ENCODE measurements around the gene FAM240B. TPM values are rescaled to one million over a fixed set of nuclear protein-coding genes. Genes with fewer than 3 reads are reported as not detected.

FAM240B gene
- total RNA-seq, 1 experiment from 2014 or later = not detected

DNA sequence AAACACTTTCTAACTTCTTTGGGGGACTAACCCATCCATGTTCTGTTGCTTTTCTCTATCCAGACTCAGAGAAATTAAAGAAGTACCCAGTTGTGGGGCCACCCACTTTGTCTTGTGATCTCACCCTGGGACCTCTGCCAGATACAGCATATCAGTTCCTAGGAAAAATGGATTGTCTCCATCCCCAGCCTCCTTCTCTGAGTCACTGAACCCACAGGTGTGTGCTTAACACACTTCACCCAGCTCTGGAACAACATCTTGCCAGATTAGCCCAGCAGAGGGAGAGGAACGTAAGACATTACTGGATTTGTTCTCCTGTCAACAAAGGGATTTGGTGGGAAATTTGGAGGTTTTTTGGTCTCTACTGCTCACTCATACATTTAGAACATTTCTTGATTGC is 19.2 kb downstream of the FAM240B start:
- DNase-seq (ENCODE audit: low read depth) = no peak

DNA sequence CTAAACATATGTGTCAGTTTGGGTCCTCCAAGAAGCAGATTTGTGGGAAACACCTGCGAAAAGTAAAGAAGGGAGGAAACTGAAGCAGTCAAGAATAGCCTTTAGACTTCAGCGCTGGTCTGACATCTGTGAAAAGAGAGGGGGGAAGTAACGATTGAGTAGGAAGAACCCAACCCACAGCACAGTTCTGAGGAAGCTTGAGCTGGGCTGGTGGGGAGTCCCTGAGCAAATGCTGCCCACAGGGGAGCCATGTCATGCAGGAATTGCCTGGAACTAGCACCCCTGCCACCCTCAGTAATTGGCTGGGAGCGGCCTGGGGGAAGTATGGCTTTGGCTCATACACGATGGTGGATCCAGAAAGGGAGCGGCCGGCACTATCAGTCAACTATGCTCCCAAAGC is 20.6 kb downstream of the FAM240B start:
- DNase-seq (ENCODE audit: low read depth) = no peak

DNA sequence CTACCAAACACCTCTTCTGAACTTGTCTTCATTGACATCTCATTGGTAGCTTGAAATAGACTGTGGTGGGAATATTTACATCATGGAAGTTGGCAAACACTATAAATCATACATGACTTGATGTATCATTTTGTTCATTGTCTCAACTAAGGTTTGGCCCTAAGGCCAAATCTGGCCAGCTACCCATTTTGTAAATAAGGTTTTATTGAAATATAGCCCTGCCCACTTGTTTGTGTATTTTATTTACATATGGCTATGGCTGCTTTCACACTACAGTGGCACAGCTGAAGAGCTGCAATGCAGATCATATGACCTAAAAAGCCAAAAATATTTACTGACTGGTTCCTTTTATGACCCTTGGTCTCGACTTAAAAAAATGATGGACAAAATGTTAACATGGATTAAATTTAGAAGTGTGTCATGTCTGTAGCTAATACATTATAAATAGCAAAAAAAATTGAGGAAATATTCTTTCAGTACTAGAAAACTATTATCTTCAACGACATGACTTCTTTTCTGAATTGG is 22.1 kb downstream of the FAM240B start:
- DNase-seq (ENCODE audit: low read depth) = no peak

- no peak for DNase-seq (ENCODE audit: low read depth)
Measured at GRCh38 chr9:38696999-38697398, 22.9 kb downstream of the FAM240B start.

DNA sequence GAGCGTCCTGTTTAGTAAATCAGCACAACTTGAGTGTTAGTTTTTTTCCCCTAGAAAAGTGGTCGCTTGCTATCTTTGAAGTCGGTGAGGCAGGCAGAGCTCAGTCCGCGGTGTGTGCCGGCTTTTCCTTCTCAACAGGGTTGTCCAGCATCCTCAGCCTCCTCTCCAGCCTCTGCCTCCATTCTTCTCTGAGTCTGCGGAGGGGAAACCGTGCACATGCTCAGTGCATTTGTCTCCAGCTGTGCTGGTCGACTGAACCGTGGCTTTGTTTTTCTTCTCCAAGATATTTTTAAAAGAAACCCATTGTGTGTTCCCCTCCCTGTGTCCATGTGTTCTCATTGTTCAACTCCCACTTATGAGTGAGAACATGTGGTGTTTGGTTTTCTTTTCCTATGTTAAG is 25.3 kb downstream of the FAM240B start:
- DNase-seq (ENCODE audit: low read depth) = no peak

DNA sequence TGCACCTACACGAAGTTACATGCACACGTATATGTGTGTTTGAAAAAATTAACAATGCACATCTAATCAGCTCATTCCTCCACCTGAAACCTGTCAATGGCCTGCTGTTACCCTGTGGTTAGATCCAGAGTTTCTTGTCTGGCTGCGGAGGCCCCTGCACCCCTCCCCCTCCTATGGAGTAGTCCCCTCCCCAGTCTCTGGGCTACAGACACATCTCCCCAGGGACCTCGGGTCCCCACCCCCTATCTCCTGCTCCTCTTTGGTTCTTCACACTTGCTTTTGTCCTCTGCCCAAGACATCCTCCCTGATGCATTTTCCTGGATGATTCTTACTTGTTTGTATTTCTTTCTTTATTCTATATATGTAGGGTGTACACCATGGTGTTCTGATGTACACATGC is 27.2 kb downstream of the FAM240B start:
- no peak for DNase-seq (ENCODE audit: low read depth)

- no peak for DNase-seq (ENCODE audit: low read depth)
Measured at GRCh38 chr9:38690574-38690973, 29.4 kb downstream of the FAM240B start.

DNA sequence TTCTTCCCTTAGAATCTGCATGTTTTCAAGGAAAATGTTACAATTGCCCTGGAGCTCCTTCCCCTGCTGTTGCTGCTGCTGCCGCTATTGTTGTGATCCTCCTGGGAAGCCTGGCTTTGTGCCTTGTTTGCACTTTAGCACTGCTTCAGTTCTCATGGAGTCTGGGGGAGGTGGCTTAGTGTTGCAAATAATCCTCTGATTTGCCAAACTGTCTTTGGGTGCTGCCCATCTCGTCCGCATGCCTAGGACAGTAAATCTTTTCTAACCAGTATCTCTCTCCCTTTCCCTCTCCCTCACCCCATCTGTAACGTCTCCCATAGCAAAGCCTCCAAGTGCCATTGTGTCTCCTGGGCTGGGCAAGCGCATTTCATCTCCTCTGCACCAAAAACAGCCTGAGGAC is 30.3 kb downstream of the FAM240B start:
- peak; percentile 41 for DNase-seq (ENCODE audit: low read depth)

DNA sequence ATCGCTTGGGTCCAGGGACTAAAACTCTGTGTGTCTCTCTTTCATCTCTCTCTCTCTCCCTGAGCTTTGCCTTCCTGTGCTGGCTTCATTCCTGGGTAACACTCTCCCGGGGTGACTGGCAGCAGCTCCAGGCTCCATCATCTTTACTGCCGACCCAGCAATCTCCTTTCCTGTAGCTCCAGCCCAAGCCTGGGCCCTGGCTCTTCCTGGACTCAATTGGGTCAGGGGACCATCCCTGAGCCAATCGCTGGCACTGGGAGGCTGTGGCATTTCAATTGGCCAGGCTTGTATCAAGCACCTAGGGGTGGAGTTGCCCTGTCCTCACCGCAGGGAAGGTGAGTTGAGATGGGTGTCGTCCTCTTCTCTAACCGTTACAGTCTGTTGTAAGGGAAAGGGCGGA is 31.9 kb downstream of the FAM240B start:
- no peak for DNase-seq (ENCODE audit: low read depth)

DNA sequence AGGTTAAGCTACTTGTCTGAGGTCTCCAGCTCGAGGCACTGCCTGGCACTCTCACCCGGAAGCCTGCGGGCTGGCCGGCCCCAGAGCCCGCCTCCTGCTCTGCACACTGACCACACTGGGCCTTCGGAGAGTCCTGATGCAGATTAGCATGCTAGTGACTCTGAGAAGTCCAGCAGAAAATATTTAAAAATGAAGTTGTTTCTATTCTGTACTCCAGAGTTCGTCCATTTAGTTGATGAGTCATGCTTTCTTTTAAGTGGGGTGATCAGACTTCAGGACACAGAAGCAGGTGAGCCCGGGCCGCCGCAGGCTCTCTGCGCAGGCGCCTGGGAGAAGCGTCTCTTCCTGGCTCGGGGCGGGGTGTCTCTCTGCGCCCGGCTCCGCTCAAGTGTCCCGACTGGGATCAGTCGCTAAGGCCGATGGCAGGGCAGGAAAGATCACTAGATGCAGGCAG is 32.5 kb downstream of the FAM240B start:
- no peak for DNase-seq (ENCODE audit: low read depth)

- no peak for DNase-seq (ENCODE audit: low read depth)
Measured at GRCh38 chr9:38686933-38687332, 33.0 kb downstream of the FAM240B start.

DNA sequence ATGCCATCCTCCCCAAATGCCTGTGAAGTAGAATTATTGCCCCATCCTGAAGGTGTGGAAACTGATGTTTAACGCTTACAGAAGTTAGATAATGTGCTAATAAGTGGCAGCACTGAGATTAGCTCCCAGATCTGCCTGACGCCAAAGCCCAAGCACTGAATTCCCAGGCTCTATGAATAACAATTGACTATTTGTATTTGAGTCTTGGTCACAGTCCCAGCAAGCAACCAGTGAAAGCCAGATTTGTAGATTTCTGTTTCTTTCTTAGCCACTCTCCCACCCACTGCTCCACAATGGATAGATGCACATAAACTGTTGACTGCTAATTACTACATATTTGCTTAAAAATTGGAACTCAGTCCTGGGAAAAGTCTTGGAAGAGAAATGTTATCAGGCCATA is 34.4 kb downstream of the FAM240B start:
- DNase-seq (ENCODE audit: low read depth) = no peak

- peak; percentile 10 for DNase-seq (ENCODE audit: low read depth)
Measured at GRCh38 chr9:38683336-38683735, 36.6 kb downstream of the FAM240B start.

- peak; percentile 93 for DNase-seq (ENCODE audit: low read depth)
Measured at GRCh38 chr9:38682713-38683112, 37.2 kb downstream of the FAM240B start.

- peak; percentile 83 for DNase-seq (ENCODE audit: low read depth)
Measured at GRCh38 chr9:38681747-38682227, 38.1 kb downstream of the FAM240B start.

DNA sequence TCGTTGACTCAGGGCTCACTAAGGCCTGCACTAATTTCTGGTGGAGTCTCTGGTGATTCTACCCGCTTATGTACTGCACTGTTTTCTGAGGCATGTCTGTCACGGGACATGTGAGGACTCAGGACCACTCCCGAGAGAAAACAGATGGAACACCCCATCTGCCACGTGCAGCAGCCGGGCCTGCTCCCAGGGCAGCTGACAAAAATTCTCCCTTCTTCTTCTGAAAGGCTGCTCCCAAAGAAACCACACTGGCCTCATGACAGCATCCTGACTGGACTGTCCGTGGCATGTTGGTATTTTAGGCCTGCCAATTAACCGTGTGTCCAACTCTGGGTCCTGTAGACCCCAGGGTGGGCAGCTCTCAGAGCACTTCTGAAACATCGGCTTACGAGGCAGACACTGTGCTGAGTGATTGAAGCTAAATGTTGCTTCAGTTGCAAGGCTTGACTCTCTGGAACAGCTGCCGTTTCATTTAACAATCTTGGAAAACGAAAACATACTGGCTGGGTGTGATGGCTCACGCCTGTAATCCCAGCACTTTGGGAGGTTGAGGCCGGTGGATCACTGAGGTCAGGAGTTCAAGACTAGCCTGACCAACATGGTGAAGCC is 39.0 kb downstream of the FAM240B start:
- DNase-seq (ENCODE audit: low read depth) = peak; percentile 62

- DNase-seq (ENCODE audit: low read depth) = no peak
Measured at GRCh38 chr9:38677660-38678303, 42.2 kb downstream of the FAM240B start.

DNA sequence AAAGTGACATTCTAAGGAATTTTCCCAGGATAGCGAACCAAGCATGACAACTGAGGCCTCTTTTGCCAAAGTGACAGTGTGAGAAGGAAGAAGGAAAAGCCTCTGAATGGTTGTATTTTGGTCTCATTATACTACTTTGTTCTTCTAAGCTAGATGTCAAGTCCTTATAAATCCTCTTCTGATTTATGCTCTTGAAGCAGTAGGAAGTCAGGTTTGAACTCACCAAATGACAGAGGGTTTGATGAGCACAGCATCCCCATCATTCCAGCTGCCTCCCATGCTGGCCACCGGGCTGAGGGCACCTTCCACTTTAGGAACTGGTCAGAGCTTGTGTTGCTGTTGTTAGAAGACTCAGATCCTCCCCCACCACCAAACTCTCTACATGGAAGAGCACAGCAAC is 44.1 kb downstream of the FAM240B start:
- DNase-seq (ENCODE audit: low read depth) = no peak

- no peak for DNase-seq (ENCODE audit: low read depth)
Measured at GRCh38 chr9:38675211-38675610, 44.7 kb downstream of the FAM240B start.

GRCh38 chr9:38673399-38674193 is 46.3 kb downstream of the FAM240B start:
- DNase-seq (ENCODE audit: low read depth) = no peak

DNA sequence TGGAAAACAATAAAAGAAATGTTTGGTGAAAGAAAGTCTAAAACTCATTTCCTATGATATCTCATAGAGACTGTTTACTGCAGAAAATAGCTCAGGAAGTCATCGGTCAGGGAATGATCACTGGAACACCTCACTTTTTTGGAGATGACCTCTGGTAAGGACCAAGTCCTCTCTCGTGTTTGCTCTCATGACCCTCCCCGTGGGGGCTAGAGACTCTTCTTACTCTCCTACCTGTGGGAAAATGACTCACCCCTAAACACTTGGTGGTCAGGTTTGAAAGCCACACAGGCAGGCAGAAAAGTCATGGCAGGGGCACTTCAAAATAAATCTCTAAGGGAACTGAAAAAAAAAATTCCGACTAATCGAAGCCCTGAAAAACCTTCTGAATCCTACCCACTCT is 48.2 kb downstream of the FAM240B start:
- DNase-seq (ENCODE audit: low read depth) = peak; percentile 7

DNA sequence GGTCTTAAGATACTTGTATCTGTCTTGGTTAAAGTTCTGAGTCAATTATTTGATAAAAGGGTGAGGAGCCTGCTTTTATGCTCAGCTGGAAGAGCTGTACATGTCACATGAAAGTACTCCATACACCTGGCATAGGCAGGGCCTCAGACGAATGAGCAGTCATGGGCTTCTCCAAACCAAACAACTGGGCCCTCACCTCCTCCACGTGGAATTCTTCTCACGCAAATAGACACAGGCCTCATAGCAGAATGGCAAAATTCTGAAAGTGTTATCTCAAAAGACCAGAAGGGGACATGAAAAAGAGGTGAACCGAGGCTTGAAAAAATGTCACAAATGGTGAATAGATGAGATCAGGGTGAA is 48.6 kb downstream of the FAM240B start:
- no peak for DNase-seq (ENCODE audit: low read depth)
